ENCODE data around the gene TFCP2. TPM values are rescaled to one million over a fixed set of nuclear protein-coding genes. Genes with fewer than 3 reads are reported as not detected.

TFCP2 gene
- total RNA-seq, 1 donor from 2014 or later, result 14.6 TPM

- Histone ChIP-seq H3K27ac (ENCODE audit: low read depth, low read length) (no peak overlapping the region), H3K36me3 (ENCODE audit: control insufficient read depth in 3 of 3, insufficient read depth in 3 of 3, low read length in 3 of 3) (no peaks in the 10 kb centered on the region), H3K27me3 (ENCODE audit: control insufficient read depth in 3 of 3, insufficient read depth in 3 of 3, low read length in 3 of 3) (no peaks in the 10 kb centered on the region), H3K9me3 (ENCODE audit: control insufficient read depth in 3 of 3, low read length in 3 of 3) (no peaks in the 10 kb centered on the region), H3K4me3 (ENCODE audit: low read length in 3 of 3) (no peak overlapping the region), H3K9ac (ENCODE audit: low read depth in 1 of 3, low read length in 3 of 3) (no peak overlapping the region), H3K4me1 (ENCODE audit: control insufficient read depth in 3 of 3, insufficient read depth in 3 of 3, low read length in 3 of 3) (peaks cover 0 to 2% (median 0%) of the 10 kb centered on the region in 3 donors)
These were observed 10.7 kb downstream of the TFCP2 start for GRCh38 chr12:51162217-51162616.

GRCh38 chr12:51160814-51161459 is 12.0 kb downstream of the TFCP2 start:
- Histone ChIP-seq H3K4me3 (ENCODE audit: low read length in 3 of 3) (no peak overlapping the region), H3K4me1 (ENCODE audit: control insufficient read depth in 3 of 3, insufficient read depth in 3 of 3, low read length in 3 of 3) (no peaks in the 10 kb centered on the region), H3K9me3 (ENCODE audit: control insufficient read depth in 3 of 3, low read length in 3 of 3) (no peaks in the 10 kb centered on the region), H3K9ac (ENCODE audit: low read depth in 1 of 3, low read length in 3 of 3) (no peak overlapping the region), H3K27me3 (ENCODE audit: control insufficient read depth in 3 of 3, insufficient read depth in 3 of 3, low read length in 3 of 3) (no peaks in the 10 kb centered on the region), H3K36me3 (ENCODE audit: control insufficient read depth in 3 of 3, insufficient read depth in 3 of 3, low read length in 3 of 3) (peaks cover 0 to 3% (median 0%) of the 10 kb centered on the region in 3 donors), H3K27ac (ENCODE audit: low read depth, low read length) (no peak overlapping the region)

- Histone ChIP-seq H3K9me3 (ENCODE audit: control insufficient read depth in 3 of 3, low read length in 3 of 3) (no peaks in the 10 kb centered on the region), H3K36me3 (ENCODE audit: control insufficient read depth in 3 of 3, insufficient read depth in 3 of 3, low read length in 3 of 3) (peaks cover 0 to 3% (median 0%) of the 10 kb centered on the region in 3 donors), H3K9ac (ENCODE audit: low read depth in 1 of 3, low read length in 3 of 3) (no peak overlapping the region), H3K4me1 (ENCODE audit: control insufficient read depth in 3 of 3, insufficient read depth in 3 of 3, low read length in 3 of 3) (no peaks in the 10 kb centered on the region), H3K27ac (ENCODE audit: low read depth, low read length) (no peak overlapping the region), H3K27me3 (ENCODE audit: control insufficient read depth in 3 of 3, insufficient read depth in 3 of 3, low read length in 3 of 3) (no peaks in the 10 kb centered on the region), H3K4me3 (ENCODE audit: low read length in 3 of 3) (no peak overlapping the region)
These were observed 16.6 kb downstream of the TFCP2 start for GRCh38 chr12:51156245-51156765.

GRCh38 chr12:51152953-51153352 is 20.0 kb downstream of the TFCP2 start:
- H3K36me3 ChIP-seq (ENCODE audit: control insufficient read depth in 3 of 3, insufficient read depth in 3 of 3, low read length in 3 of 3), result peaks cover 0 to 3% (median 0%) of the 10 kb centered on the region in 3 donors
- H3K27me3 ChIP-seq (ENCODE audit: control insufficient read depth in 3 of 3, insufficient read depth in 3 of 3, low read length in 3 of 3), result no peaks in the 10 kb centered on the region
- H3K9ac ChIP-seq (ENCODE audit: low read depth in 1 of 3, low read length in 3 of 3), result no peak overlapping the region
- H3K9me3 ChIP-seq (ENCODE audit: control insufficient read depth in 3 of 3, low read length in 3 of 3), result no peaks in the 10 kb centered on the region
- no peak overlapping the region for H3K27ac ChIP-seq (ENCODE audit: low read depth, low read length)
- no peaks in the 10 kb centered on the region for H3K4me1 ChIP-seq (ENCODE audit: control insufficient read depth in 3 of 3, insufficient read depth in 3 of 3, low read length in 3 of 3)
- no peak overlapping the region for H3K4me3 ChIP-seq (ENCODE audit: low read length in 3 of 3)

- no peaks in the 10 kb centered on the region for H3K4me1 ChIP-seq (ENCODE audit: control insufficient read depth in 3 of 3, insufficient read depth in 3 of 3, low read length in 3 of 3)
- H3K9me3 ChIP-seq (ENCODE audit: control insufficient read depth in 3 of 3, low read length in 3 of 3), result no peaks in the 10 kb centered on the region
- no peak overlapping the region for H3K27ac ChIP-seq (ENCODE audit: low read depth, low read length)
- H3K36me3 ChIP-seq (ENCODE audit: control insufficient read depth in 3 of 3, insufficient read depth in 3 of 3, low read length in 3 of 3), result no peaks in the 10 kb centered on the region
- no peak overlapping the region for H3K4me3 ChIP-seq (ENCODE audit: low read length in 3 of 3)
- H3K27me3 ChIP-seq (ENCODE audit: control insufficient read depth in 3 of 3, insufficient read depth in 3 of 3, low read length in 3 of 3), result no peaks in the 10 kb centered on the region
- no peak overlapping the region for H3K9ac ChIP-seq (ENCODE audit: low read depth in 1 of 3, low read length in 3 of 3)
These were observed 22.2 kb downstream of the TFCP2 start for GRCh38 chr12:51150777-51151176.

- Histone ChIP-seq H3K27ac (ENCODE audit: low read depth, low read length) (no peak overlapping the region), H3K4me3 (ENCODE audit: low read length in 3 of 3) (no peak overlapping the region), H3K9me3 (ENCODE audit: control insufficient read depth in 3 of 3, low read length in 3 of 3) (no peaks in the 10 kb centered on the region), H3K27me3 (ENCODE audit: control insufficient read depth in 3 of 3, insufficient read depth in 3 of 3, low read length in 3 of 3) (no peaks in the 10 kb centered on the region), H3K9ac (ENCODE audit: low read depth in 1 of 3, low read length in 3 of 3) (no peak overlapping the region), H3K4me1 (ENCODE audit: control insufficient read depth in 3 of 3, insufficient read depth in 3 of 3, low read length in 3 of 3) (no peaks in the 10 kb centered on the region), H3K36me3 (ENCODE audit: control insufficient read depth in 3 of 3, insufficient read depth in 3 of 3, low read length in 3 of 3) (no peaks in the 10 kb centered on the region)
These were observed 25.6 kb downstream of the TFCP2 start for GRCh38 chr12:51147309-51147708.

GRCh38 chr12:51139292-51139844 is 33.6 kb downstream of the TFCP2 start:
- no peak overlapping the region for H3K27ac ChIP-seq (ENCODE audit: low read depth, low read length)
- H3K4me3 ChIP-seq (ENCODE audit: low read length in 3 of 3), result no peak overlapping the region
- H3K27me3 ChIP-seq (ENCODE audit: control insufficient read depth in 3 of 3, insufficient read depth in 3 of 3, low read length in 3 of 3), result no peaks in the 10 kb centered on the region
- H3K9ac ChIP-seq (ENCODE audit: low read depth in 1 of 3, low read length in 3 of 3), result no peak overlapping the region
- H3K9me3 ChIP-seq (ENCODE audit: control insufficient read depth in 3 of 3, low read length in 3 of 3), result no peaks in the 10 kb centered on the region
- H3K4me1 ChIP-seq (ENCODE audit: control insufficient read depth in 3 of 3, insufficient read depth in 3 of 3, low read length in 3 of 3), result no peaks in the 10 kb centered on the region
- H3K36me3 ChIP-seq (ENCODE audit: control insufficient read depth in 3 of 3, insufficient read depth in 3 of 3, low read length in 3 of 3), result no peaks in the 10 kb centered on the region

GRCh38 chr12:51132693-51133092 is 40.2 kb downstream of the TFCP2 start:
- no peaks in the 10 kb centered on the region for H3K36me3 ChIP-seq (ENCODE audit: control insufficient read depth in 3 of 3, insufficient read depth in 3 of 3, low read length in 3 of 3)
- no peak overlapping the region for H3K9ac ChIP-seq (ENCODE audit: low read depth in 1 of 3, low read length in 3 of 3)
- no peaks in the 10 kb centered on the region for H3K9me3 ChIP-seq (ENCODE audit: control insufficient read depth in 3 of 3, low read length in 3 of 3)
- H3K27ac ChIP-seq (ENCODE audit: low read depth, low read length), result no peak overlapping the region
- H3K27me3 ChIP-seq (ENCODE audit: control insufficient read depth in 3 of 3, insufficient read depth in 3 of 3, low read length in 3 of 3), result no peaks in the 10 kb centered on the region
- H3K4me3 ChIP-seq (ENCODE audit: low read length in 3 of 3), result no peak overlapping the region
- no peaks in the 10 kb centered on the region for H3K4me1 ChIP-seq (ENCODE audit: control insufficient read depth in 3 of 3, insufficient read depth in 3 of 3, low read length in 3 of 3)

- Histone ChIP-seq H3K36me3 (ENCODE audit: control insufficient read depth in 3 of 3, insufficient read depth in 3 of 3, low read length in 3 of 3) (no peaks in the 10 kb centered on the region), H3K27ac (ENCODE audit: low read depth, low read length) (no peak overlapping the region), H3K27me3 (ENCODE audit: control insufficient read depth in 3 of 3, insufficient read depth in 3 of 3, low read length in 3 of 3) (no peaks in the 10 kb centered on the region), H3K9me3 (ENCODE audit: control insufficient read depth in 3 of 3, low read length in 3 of 3) (no peaks in the 10 kb centered on the region), H3K4me3 (ENCODE audit: low read length in 3 of 3) (no peak overlapping the region), H3K9ac (ENCODE audit: low read depth in 1 of 3, low read length in 3 of 3) (no peak overlapping the region), H3K4me1 (ENCODE audit: control insufficient read depth in 3 of 3, insufficient read depth in 3 of 3, low read length in 3 of 3) (peaks cover 0 to 3% (median 0%) of the 10 kb centered on the region in 3 donors)
These were observed 41.0 kb downstream of the TFCP2 start for GRCh38 chr12:51131745-51132521.

- H3K4me3 ChIP-seq (ENCODE audit: low read length in 3 of 3), result no peak overlapping the region
- peaks cover 0 to 7% (median 0%) of the 10 kb centered on the region in 3 donors for H3K4me1 ChIP-seq (ENCODE audit: control insufficient read depth in 3 of 3, insufficient read depth in 3 of 3, low read length in 3 of 3)
- no peak overlapping the region for H3K27ac ChIP-seq (ENCODE audit: low read depth, low read length)
- H3K9me3 ChIP-seq (ENCODE audit: control insufficient read depth in 3 of 3, low read length in 3 of 3), result no peaks in the 10 kb centered on the region
- no peak overlapping the region for H3K9ac ChIP-seq (ENCODE audit: low read depth in 1 of 3, low read length in 3 of 3)
- no peaks in the 10 kb centered on the region for H3K27me3 ChIP-seq (ENCODE audit: control insufficient read depth in 3 of 3, insufficient read depth in 3 of 3, low read length in 3 of 3)
- peaks cover 0 to 8% (median 5%) of the 10 kb centered on the region in 3 donors for H3K36me3 ChIP-seq (ENCODE audit: control insufficient read depth in 3 of 3, insufficient read depth in 3 of 3, low read length in 3 of 3)
These were observed 44.0 kb downstream of the TFCP2 start for GRCh38 chr12:51128919-51129318.
